Omental fat pad (tissue), 4 donors: ENCODE data around the gene RNGTT. TPM values are rescaled to one million over a fixed set of nuclear protein-coding genes. Genes with fewer than 3 reads are reported as not detected.

Experiments
- ATAC-seq: fragments of 150-250 bp; one replicate; pipeline ENCODE4 v1.9.1; 2016; ENCODE audit warnings: mild to moderate bottlenecking, moderate library complexity; ENCODE audit not compliant: low FRiP score
- DNase-seq: peaks from one replicate; pipeline ENCODE4 v3.0.0-alpha.2; 2019; ENCODE audit warnings: low spot score
- total RNA-seq, 4 donors: library from RNA; depleted of rRNA; stranded (reverse); fragments of >200 nt; gene quantifications; one replicate each; pipeline ENCODE4 v1.1.0, GENCODE V29; 2016
- TF ChIP-seq, protein P1 (sequence below), 3 donors: fragments of 450-650 bp; IDR thresholded peaks; one replicate each; pipeline ENCODE4 v1.5.1; 2016 to 2017; ENCODE audit warnings: antibody characterized with exemption in 3 of 3, mild to moderate bottlenecking in 3 of 3, moderate library complexity in 2 of 3

Gene RNGTT
- total RNA-seq, 4 donors from 2014 or later, result 12.6 to 21.7 (median 17.7) TPM

DNA sequence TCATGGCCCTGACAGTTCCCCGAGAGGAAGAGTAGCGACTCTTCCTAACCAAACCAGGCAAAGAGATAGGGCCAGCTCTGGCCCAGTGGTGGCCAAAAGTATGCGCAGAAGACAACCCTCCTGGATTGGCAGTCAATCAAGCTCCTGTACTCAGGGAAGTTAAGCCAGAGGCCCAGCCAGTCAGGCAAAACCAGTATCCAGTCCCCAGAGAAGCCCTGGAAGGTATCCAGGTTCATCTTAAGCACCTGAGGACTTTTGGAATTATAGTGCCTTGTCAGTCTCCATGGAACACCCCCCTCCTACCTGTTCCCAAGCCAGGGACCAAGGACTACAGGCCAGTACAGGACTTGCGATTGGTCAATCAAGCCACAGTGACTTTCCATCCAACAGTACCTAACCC is 298.3 kb downstream of the RNGTT start:
- ATAC-seq (no peak), DNase-seq (no peak)
- TF ChIP-seq, protein P1, sequence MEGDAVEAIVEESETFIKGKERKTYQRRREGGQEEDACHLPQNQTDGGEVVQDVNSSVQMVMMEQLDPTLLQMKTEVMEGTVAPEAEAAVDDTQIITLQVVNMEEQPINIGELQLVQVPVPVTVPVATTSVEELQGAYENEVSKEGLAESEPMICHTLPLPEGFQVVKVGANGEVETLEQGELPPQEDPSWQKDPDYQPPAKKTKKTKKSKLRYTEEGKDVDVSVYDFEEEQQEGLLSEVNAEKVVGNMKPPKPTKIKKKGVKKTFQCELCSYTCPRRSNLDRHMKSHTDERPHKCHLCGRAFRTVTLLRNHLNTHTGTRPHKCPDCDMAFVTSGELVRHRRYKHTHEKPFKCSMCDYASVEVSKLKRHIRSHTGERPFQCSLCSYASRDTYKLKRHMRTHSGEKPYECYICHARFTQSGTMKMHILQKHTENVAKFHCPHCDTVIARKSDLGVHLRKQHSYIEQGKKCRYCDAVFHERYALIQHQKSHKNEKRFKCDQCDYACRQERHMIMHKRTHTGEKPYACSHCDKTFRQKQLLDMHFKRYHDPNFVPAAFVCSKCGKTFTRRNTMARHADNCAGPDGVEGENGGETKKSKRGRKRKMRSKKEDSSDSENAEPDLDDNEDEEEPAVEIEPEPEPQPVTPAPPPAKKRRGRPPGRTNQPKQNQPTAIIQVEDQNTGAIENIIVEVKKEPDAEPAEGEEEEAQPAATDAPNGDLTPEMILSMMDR (IDR thresholded peaks at IDR 0.05), result no peak

DNA sequence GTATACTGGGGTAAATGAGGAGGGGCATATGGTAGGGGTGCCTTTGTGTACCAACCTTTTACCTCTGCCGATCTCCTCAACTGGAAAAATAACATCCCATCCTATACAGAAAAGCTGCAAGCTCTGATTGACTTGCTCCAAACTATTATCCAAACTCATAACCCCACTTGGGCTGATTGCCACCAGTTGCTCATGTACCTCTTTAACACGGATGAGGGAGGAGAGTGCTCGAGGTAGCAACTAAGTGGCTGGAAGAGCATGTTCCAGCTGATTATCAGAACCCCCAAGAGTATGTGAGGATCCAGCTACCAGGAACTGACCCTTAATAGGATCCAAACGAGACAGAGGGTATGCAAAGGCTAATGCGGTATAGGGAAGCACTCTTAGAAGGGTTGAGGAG is 299.6 kb downstream of the RNGTT start:
- DNase-seq, result no peak
- no peak for ATAC-seq
- TF ChIP-seq, protein P1 (IDR thresholded peaks at IDR 0.05), result no peak

DNA sequence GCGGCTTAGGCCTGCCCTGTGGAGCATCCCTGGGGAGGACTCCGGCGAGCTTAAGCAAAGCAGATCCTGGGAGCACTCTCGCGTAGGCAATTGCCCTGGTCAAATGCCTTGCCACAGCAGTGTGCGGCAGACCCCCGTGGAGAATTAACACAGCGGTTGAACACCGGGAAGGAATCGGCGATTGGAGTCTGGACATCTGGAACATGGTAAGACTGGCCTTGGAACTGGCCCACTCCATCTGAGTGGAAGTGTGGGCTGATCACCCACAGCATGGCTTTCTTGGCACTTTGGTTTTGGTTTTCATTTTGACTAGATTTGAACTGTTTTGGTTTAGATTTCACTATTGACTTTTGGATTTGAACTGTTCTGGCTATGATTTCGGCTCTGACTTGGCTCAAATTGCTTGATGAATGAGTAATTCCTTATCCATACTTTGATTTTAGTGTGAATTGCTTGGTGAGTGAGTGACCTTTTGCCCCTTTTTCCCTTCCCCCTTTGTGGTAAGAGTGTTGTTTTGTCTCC is 300.7 kb downstream of the RNGTT start:
- ATAC-seq, result no peak
- DNase-seq, result no peak
- TF ChIP-seq, protein P1 (IDR thresholded peaks at IDR 0.05), result no peak

DNA sequence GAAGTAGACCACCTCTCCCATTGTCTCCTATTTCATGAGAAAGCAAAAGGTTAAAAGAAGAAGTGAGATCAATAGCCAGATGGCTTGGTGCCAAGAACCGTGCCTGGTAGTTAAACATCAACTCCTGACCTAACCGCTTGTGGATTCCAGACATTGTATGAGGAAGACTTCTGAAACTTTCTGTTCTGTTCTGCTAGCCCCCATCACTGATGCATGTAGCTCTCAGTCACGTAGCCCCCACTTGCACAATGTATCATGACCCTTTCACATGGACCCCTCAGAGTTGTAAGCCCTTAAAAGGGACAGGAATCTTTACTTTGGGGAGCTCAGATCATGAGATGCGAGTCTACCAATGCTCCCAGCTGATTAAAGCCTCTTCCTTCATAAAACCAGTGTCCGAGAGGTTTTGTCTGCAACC is 301.2 kb downstream of the RNGTT start:
- ATAC-seq, result no peak
- TF ChIP-seq, protein P1 (IDR thresholded peaks at IDR 0.05), result no peak
- no peak for DNase-seq

DNA sequence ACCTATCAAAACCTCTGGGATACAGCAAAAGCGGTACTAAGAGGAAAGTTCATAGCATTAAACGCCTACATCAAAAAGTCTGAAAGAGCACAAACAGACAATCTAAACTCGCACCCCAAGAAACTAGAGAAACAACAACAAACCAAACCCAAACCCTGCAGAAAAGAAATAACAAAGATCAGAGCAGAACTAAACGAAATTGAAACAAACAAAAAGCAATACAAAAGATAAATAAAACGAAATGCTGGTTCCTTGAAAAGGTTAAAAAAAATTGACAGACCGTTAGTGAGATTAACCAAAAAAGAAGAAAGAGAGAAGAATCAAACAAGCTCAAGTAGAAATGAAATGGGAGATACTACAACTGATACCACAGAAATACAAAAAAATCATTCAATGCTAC is 302.3 kb downstream of the RNGTT start:
- DNase-seq (no peak), ATAC-seq (no peak)
- TF ChIP-seq, protein P1 (IDR thresholded peaks at IDR 0.05), result no peak

DNA sequence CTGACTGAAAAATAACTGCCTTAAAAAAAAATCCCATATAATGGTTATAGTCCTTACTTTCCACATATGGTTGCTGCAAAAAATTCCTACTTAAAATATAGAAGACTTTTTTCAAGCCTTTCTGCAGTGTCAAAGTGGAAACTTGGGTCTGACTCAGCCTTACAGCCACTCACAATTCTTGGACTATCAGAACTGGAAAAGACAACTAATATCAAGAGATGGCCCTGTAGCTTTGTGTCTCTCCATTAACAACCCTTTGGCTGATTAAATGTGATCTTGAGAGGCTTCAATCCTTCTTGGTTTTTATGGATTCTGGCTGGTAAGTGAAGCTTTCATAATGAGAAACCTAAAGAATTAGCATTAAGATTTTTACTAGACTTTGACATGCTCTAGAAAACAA is 307.8 kb downstream of the RNGTT start:
- no peak for DNase-seq
- ATAC-seq, result no peak
- TF ChIP-seq, protein P1 (IDR thresholded peaks at IDR 0.05), result no peak

DNA sequence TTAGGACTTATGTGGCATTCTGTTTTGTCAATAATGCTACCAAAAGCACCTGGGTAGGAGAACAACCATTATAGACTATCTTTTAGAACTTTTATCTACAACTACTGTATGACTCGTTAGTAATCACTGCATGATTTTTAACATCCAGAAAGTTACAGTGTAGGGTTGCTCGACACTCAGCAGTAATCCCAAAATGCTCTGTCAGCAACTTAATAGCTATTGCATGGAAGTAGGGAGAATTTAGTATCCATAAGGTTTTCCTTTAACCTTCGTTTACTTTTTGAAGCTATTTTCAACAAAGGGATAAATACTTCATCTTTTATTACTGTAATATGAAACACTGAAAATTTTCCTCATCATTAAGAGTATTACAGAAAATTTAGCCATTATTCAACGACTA is 309.5 kb downstream of the RNGTT start:
- DNase-seq (no peak), ATAC-seq (no peak)
- TF ChIP-seq, protein P1 (IDR thresholded peaks at IDR 0.05), result no peak
